CD4-positive, alpha-beta T cell treated with Interleukin-17A for 4 hours (primary cell): ENCODE data around the gene CXCR6.
"Not testable (repeated sequence)": the region's sequence is repeated elsewhere in the genome, so short reads cannot be mapped to it uniquely, and the experiment has no call there.

ENCODE experiments used
- DNase-seq: peaks from one replicate; pipeline ENCODE4 v3.0.0-alpha.2; 2020; ENCODE audit warnings: mixed read lengths

CXCR6 gene

GRCh38 chr3:45992133-45992729 lies 49.0 kb downstream of the CXCR6 start:
- DNase-seq: peak; percentile 25

GRCh38 chr3:45992821-45993221 lies 49.6 kb downstream of the CXCR6 start:
- DNase-seq: no peak

GRCh38 chr3:45993421-45994027 lies 50.3 kb downstream of the CXCR6 start:
- DNase-seq: peak; percentile 67

GRCh38 chr3:45994419-45995235 lies 51.4 kb downstream of the CXCR6 start:
- peak; percentile 64 for DNase-seq

GRCh38 chr3:45995236-45996192 lies 52.2 kb downstream of the CXCR6 start, which contains the start of gene FYCO1:
FYCO1 (minus strand) TSS chr3:45995824; CDS start chr3:45984910, 10,914 bp downstream.
- DNase-seq: peak; percentile 91

- not testable (repeated sequence) for DNase-seq
Observed at GRCh38 chr3:45997499-45997898, 54.2 kb downstream of the CXCR6 start.

- no peak for DNase-seq
Observed at GRCh38 chr3:45997942-45998341, 54.7 kb downstream of the CXCR6 start.
